ENCODE measurements around the gene PER1.

Gene PER1

DNA sequence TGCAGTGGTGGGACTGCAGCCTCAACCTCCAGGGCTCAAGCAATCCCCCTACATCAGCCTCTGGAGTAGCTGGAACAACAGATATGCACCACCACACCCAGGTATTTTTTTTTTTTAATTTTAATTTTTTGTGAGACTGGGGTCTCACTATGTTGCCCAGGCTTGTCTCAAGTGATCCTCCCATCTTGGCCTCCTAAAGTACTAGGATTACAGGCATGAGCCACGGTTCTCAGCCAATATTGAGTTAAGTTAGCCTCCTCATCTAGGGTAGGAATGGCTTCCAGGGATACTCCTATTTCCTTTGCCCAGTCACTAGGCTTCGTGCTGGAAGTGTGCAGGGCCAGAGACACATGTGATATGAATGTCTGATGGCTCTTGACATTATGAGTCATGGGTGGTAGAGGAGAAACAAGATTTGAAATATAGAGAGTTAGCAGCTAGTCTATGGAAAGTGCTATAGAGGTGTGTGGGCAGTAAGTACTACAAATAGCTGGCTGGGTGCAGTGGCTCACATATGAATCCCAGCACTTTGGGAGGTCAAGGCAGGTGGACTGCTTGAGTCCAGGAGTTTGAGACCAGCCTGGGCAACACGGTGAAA, 20.3 kb downstream of the PER1 start:
- Histone ChIP-seq H3K4me3 (replicated peaks; ENCODE audit: low read depth, low read length) (no peak overlapping the region), H3K36me3 (ENCODE audit: control insufficient read depth, insufficient read depth, low read length) (no peaks in the 10 kb centered on the region), H3K27me3 (replicated peaks; ENCODE audit: control insufficient read depth, insufficient read depth, low read length) (no peaks in the 10 kb centered on the region)
- no peak for DNase-seq (ENCODE audit: extremely low read depth, insufficient read length)
- TF ChIP-seq, protein P1, sequence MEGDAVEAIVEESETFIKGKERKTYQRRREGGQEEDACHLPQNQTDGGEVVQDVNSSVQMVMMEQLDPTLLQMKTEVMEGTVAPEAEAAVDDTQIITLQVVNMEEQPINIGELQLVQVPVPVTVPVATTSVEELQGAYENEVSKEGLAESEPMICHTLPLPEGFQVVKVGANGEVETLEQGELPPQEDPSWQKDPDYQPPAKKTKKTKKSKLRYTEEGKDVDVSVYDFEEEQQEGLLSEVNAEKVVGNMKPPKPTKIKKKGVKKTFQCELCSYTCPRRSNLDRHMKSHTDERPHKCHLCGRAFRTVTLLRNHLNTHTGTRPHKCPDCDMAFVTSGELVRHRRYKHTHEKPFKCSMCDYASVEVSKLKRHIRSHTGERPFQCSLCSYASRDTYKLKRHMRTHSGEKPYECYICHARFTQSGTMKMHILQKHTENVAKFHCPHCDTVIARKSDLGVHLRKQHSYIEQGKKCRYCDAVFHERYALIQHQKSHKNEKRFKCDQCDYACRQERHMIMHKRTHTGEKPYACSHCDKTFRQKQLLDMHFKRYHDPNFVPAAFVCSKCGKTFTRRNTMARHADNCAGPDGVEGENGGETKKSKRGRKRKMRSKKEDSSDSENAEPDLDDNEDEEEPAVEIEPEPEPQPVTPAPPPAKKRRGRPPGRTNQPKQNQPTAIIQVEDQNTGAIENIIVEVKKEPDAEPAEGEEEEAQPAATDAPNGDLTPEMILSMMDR (IDR thresholded peaks at IDR 0.05; ENCODE audit: insufficient read depth, low read length, poor library complexity, severe bottlenecking) = no peak

DNA sequence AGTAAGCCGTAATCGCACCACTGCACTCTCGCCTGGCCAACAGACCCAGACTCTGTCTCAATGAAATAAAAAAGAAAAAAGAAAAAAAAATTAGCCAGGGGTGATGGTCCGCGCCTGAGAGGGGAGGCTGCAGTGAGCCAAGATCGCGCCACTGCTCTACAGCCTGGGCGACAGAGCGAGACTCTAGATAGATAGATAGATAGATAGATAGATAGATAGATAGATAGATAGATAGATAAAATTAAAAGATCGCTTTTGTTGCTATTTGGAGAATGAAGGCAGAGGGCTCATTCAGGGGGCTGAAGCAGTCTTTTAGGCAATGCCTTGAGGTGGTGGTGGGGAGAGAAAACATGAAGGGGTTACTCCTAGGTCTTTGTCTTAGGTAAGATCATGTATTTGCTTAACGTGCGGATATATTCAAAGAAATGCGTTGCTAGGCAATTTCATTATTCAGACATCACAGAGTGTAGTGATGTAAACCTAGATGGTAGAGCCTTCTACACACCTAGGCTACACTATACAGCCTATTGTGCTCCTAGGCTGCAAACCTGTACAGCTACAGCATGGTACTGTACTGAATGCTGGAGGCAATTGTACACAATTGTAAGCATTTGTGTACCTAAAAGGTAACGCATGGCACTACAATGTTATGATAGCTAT, 23.9 kb downstream of the PER1 start:
- no peaks in the 10 kb centered on the region for H3K36me3 ChIP-seq (ENCODE audit: control insufficient read depth, insufficient read depth, low read length)
- H3K4me3 ChIP-seq (replicated peaks; ENCODE audit: low read depth, low read length) = no peak overlapping the region
- no peak for DNase-seq (ENCODE audit: extremely low read depth, insufficient read length)
- H3K27me3 ChIP-seq (replicated peaks; ENCODE audit: control insufficient read depth, insufficient read depth, low read length) = no peaks in the 10 kb centered on the region
- TF ChIP-seq, protein P1 (IDR thresholded peaks at IDR 0.05; ENCODE audit: insufficient read depth, low read length, poor library complexity, severe bottlenecking) = no peak

- peak; percentile 76 for DNase-seq (ENCODE audit: extremely low read depth, insufficient read length)
- Histone ChIP-seq H3K27me3 (replicated peaks; ENCODE audit: control insufficient read depth, insufficient read depth, low read length) (no peaks in the 10 kb centered on the region), H3K4me3 (replicated peaks; ENCODE audit: low read depth, low read length) (peak overlapping the region; percentile 70), H3K36me3 (ENCODE audit: control insufficient read depth, insufficient read depth, low read length) (no peaks in the 10 kb centered on the region)
- TF ChIP-seq, protein P1 (IDR thresholded peaks at IDR 0.05; ENCODE audit: insufficient read depth, low read length, poor library complexity, severe bottlenecking) = no peak
Observed at GRCh38 chr17:8126491-8127066, 25.6 kb downstream of the PER1 start.

DNA sequence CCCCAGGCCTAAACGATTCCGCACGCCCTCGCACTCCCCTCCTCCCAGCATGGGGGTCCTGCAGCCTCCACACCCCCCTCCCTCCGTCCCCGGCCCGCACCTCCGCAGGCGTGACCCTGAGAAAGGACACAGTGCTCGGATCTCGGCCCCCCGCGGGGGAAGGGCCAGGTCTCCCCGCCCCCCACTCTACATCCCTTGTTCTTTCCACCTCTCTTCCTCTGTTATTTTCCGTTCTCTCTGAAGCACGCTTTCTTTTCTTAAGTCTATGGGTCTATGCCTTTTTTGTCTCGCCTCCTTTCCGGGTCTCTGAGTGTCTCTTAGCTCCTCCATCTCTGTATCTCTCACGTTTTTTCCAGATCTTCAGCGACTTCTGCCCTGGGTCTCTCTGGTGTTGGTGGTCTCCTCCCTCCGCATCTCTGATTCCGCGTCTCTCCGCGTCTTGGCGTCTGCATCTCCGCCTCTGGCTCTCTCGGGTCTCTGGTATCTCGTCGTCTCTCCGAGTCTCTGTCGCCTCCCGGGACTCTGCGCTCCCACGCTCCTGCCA, 26.2 kb downstream of the PER1 start:
- TF ChIP-seq, protein P1 (IDR thresholded peaks at IDR 0.05; ENCODE audit: insufficient read depth, low read length, poor library complexity, severe bottlenecking) = no peak
- no peak for DNase-seq (ENCODE audit: extremely low read depth, insufficient read length)
- H3K4me3 ChIP-seq (replicated peaks; ENCODE audit: low read depth, low read length) = peak overlapping the region; percentile 70
- no peaks in the 10 kb centered on the region for H3K27me3 ChIP-seq (replicated peaks; ENCODE audit: control insufficient read depth, insufficient read depth, low read length)
- no peaks in the 10 kb centered on the region for H3K36me3 ChIP-seq (ENCODE audit: control insufficient read depth, insufficient read depth, low read length)

DNA sequence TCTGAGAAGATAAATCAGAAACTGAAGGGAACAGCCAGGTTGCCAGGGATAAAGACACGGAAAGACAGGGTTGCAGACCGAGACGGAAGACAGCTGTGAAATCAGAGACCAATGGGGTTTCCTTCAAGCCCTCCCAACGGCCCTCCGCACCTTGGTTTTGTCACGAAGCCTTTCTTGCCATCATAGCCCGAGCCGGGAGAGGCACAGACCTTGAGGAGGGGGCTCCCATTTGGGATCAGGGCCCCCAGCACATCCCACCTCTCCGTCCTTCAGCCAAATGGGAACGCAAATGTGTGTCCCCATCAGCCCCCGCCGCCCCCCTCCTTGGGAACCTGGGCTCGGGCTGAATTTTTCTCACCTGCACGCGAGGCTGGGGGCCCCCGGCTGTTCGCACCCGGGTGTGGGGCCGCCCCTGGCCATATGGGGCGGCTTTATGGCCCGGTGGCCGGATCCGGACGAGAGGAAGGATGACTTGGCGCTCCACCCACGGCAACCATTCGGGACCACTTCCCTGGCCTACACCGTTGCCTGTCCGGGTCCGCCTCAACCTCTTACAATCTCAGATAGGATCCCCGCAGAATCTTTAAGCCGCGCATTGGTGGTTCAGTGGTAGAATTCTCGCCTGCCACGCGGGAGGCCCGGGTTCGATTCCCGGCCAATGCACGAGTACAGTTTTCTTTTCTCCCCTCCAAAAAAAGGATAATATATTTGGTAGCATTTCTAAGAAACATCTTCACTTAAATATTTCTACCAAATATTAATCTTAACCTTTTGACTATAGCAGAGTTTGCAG, 26.9 kb downstream of the PER1 start:
- Histone ChIP-seq H3K36me3 (ENCODE audit: control insufficient read depth, insufficient read depth, low read length) (no peaks in the 10 kb centered on the region), H3K4me3 (replicated peaks; ENCODE audit: low read depth, low read length) (peak overlapping the region; percentile 70), H3K27me3 (replicated peaks; ENCODE audit: control insufficient read depth, insufficient read depth, low read length) (no peaks in the 10 kb centered on the region)
- peak; percentile 78 for DNase-seq (ENCODE audit: extremely low read depth, insufficient read length)
- TF ChIP-seq, protein P1 (IDR thresholded peaks at IDR 0.05; ENCODE audit: insufficient read depth, low read length, poor library complexity, severe bottlenecking) = no peak
